ENCODE results near the gene STX1B.

GRCh38 chr16:31003744-31004143 is 6.7 kb downstream of the STX1B start:
- TF ChIP-seq EZH2 (IDR thresholded peaks at IDR 0.05; ENCODE audit: low read depth): no peak
- no peak for TF ChIP-seq CTCF (conservative IDR thresholded peaks at IDR 0.05)
